Rectal smooth muscle tissue (tissue), 1 donor: ENCODE data around the gene ASGR2.
"Not testable (repeated sequence)": the region's sequence is repeated elsewhere in the genome, so short reads cannot be mapped to it uniquely, and the experiment has no call there.

ENCODE experiments used
- H3K27ac ChIP-seq: one replicate; pipeline ENCODE4 v1.7.0; 2013; ENCODE audit warnings: low read depth, low read length, inconsistent platforms
- H3K27me3 ChIP-seq: one replicate; pipeline ENCODE4 v1.7.0; 2013; ENCODE audit warnings: low read length; ENCODE audit not compliant: control insufficient read depth, insufficient read depth
- H3K36me3 ChIP-seq: one replicate; pipeline ENCODE4 v1.7.0; 2013; ENCODE audit warnings: low read length; ENCODE audit not compliant: control insufficient read depth, insufficient read depth
- H3K4me1 ChIP-seq: one replicate; pipeline ENCODE4 v1.7.0; 2013; ENCODE audit warnings: low read length; ENCODE audit not compliant: control insufficient read depth, insufficient read depth
- H3K4me3 ChIP-seq: one replicate; pipeline ENCODE4 v1.7.0; 2013; ENCODE audit warnings: low read length
- H3K9ac ChIP-seq: one replicate; pipeline ENCODE4 v1.7.0; 2013; ENCODE audit warnings: low read length

ASGR2 gene

GRCh38 chr17:7107012-7107754 is 7.4 kb downstream of the ASGR2 start:
- no peak overlapping the region for H3K9ac ChIP-seq
- H3K27ac ChIP-seq = no peak overlapping the region
- H3K36me3 ChIP-seq = no peaks in the 10 kb centered on the region
- H3K4me1 ChIP-seq = no peaks in the 10 kb centered on the region
- H3K27me3 ChIP-seq = peaks cover 3% of the 10 kb centered on the region
- no peak overlapping the region for H3K4me3 ChIP-seq

- Histone ChIP-seq H3K9ac (no peak overlapping the region), H3K27me3 (peaks cover 3% of the 10 kb centered on the region), H3K4me3 (no peak overlapping the region), H3K27ac (no peak overlapping the region), H3K4me1 (no peaks in the 10 kb centered on the region), H3K36me3 (no peaks in the 10 kb centered on the region)
These were observed 12.2 kb downstream of the ASGR2 start for GRCh38 chr17:7102421-7102820.

GRCh38 chr17:7101531-7101930 is 13.1 kb downstream of the ASGR2 start:
- H3K36me3 ChIP-seq = no peaks in the 10 kb centered on the region
- H3K27me3 ChIP-seq = peaks cover 3% of the 10 kb centered on the region
- H3K9ac ChIP-seq = no peak overlapping the region
- no peak overlapping the region for H3K4me3 ChIP-seq
- H3K27ac ChIP-seq = no peak overlapping the region
- no peaks in the 10 kb centered on the region for H3K4me1 ChIP-seq

GRCh38 chr17:7100641-7101379 is 13.8 kb downstream of the ASGR2 start:
- not testable (repeated sequence) for H3K4me1 ChIP-seq, H3K27ac ChIP-seq, H3K36me3 ChIP-seq, H3K9ac ChIP-seq, H3K27me3 ChIP-seq, H3K4me3 ChIP-seq

- H3K27ac ChIP-seq = no peak overlapping the region
- H3K4me3 ChIP-seq = no peak overlapping the region
- no peaks in the 10 kb centered on the region for H3K4me1 ChIP-seq
- peaks cover 3% of the 10 kb centered on the region for H3K27me3 ChIP-seq
- H3K9ac ChIP-seq = no peak overlapping the region
- H3K36me3 ChIP-seq = no peaks in the 10 kb centered on the region
These were observed 15.7 kb downstream of the ASGR2 start for GRCh38 chr17:7098802-7099459.

- H3K36me3 ChIP-seq = no peaks in the 10 kb centered on the region
- H3K4me1 ChIP-seq = no peaks in the 10 kb centered on the region
- H3K27me3 ChIP-seq = peaks cover 3% of the 10 kb centered on the region
- no peak overlapping the region for H3K27ac ChIP-seq
- no peak overlapping the region for H3K4me3 ChIP-seq
- H3K9ac ChIP-seq = no peak overlapping the region
These were observed 16.7 kb downstream of the ASGR2 start for GRCh38 chr17:7097940-7098339.

GRCh38 chr17:7095625-7096024 is 19.0 kb downstream of the ASGR2 start:
- Histone ChIP-seq H3K4me3 (no peak overlapping the region), H3K4me1 (no peaks in the 10 kb centered on the region), H3K36me3 (no peaks in the 10 kb centered on the region), H3K27me3 (no peaks in the 10 kb centered on the region), H3K9ac (no peak overlapping the region), H3K27ac (no peak overlapping the region)

GRCh38 chr17:7094652-7095019 is 20.0 kb downstream of the ASGR2 start:
- Histone ChIP-seq H3K27me3 (no peaks in the 10 kb centered on the region), H3K27ac (no peak overlapping the region), H3K9ac (no peak overlapping the region), H3K4me3 (no peak overlapping the region), H3K36me3 (no peaks in the 10 kb centered on the region), H3K4me1 (no peaks in the 10 kb centered on the region)

GRCh38 chr17:7091311-7092005 is 23.2 kb downstream of the ASGR2 start:
- not testable (repeated sequence) for H3K9ac ChIP-seq, H3K36me3 ChIP-seq, H3K4me3 ChIP-seq, H3K4me1 ChIP-seq, H3K27me3 ChIP-seq, H3K27ac ChIP-seq

GRCh38 chr17:7089570-7089969 is 25.1 kb downstream of the ASGR2 start:
- H3K27me3 ChIP-seq, H3K4me1 ChIP-seq, H3K4me3 ChIP-seq, H3K36me3 ChIP-seq, H3K9ac ChIP-seq, H3K27ac ChIP-seq: not testable (repeated sequence)

- H3K27me3 ChIP-seq, H3K36me3 ChIP-seq, H3K4me1 ChIP-seq: not testable (repeated sequence)
These were observed 26.2 kb downstream of the ASGR2 start for GRCh38 chr17:7088442-7088841.

GRCh38 chr17:7084088-7084487 is 30.5 kb downstream of the ASGR2 start:
- Histone ChIP-seq H3K27ac (no peak overlapping the region), H3K27me3 (no peaks in the 10 kb centered on the region), H3K36me3 (no peaks in the 10 kb centered on the region), H3K4me1 (no peaks in the 10 kb centered on the region), H3K9ac (no peak overlapping the region), H3K4me3 (no peak overlapping the region)

More at GRCh38 chr17:7088442-7088841, 26.2 kb downstream of the ASGR2 start:
- not testable (repeated sequence) for H3K4me3 ChIP-seq, H3K27ac ChIP-seq, H3K9ac ChIP-seq
